ENCODE data around the gene ARVCF. TPM values are rescaled to one million over a fixed set of nuclear protein-coding genes. Genes with fewer than 3 reads are reported as not detected.

ARVCF gene
- total and polyA plus RNA-seq, 9 of the 15 experiments (the other 6 are each of a cell fraction or from before 2014, with no cell fraction given): 0.03 to 97.4 (median 15.6) TPM

- TF ChIP-seq ID3 (CRISPR knock-in tag; IDR thresholded peaks at IDR 0.05) (no peak), ID3 (tag; IDR thresholded peaks at IDR 0.05) (peak; percentile 26; the same call in 1 of the 2 replicates), AFF4 (CRISPR knock-in tag; IDR thresholded peaks at IDR 0.05) (no peak), ZNF75A (CRISPR knock-in tag; IDR thresholded peaks at IDR 0.05) (no peak), ZBED1 (IDR thresholded peaks at IDR 0.05) (no peak), PRPF4 (IDR thresholded peaks at IDR 0.05; ENCODE audit: insufficient read depth, low read depth, low read length, poor library complexity, severe bottlenecking) (no peak), CREM (IDR thresholded peaks at IDR 0.05; ENCODE audit: low read depth) (0 out of 2 replicates have a peak, but pooled peaks have one; percentile 47), E2F5 (CRISPR knock-in tag; IDR thresholded peaks at IDR 0.05) (no peak), ZNF175 (CRISPR knock-in tag; IDR thresholded peaks at IDR 0.05; ENCODE audit: low read depth) (no peak), ATF3 (IDR thresholded peaks at IDR 0.05) (peak; percentile 32; the same call in 1 of the 2 replicates), ATF3 (CRISPR knock-in tag; conservative IDR thresholded peaks at IDR 0.05) (0 out of 2 replicates have a peak, but pooled peaks have one; percentile 23), PML (IDR thresholded peaks at IDR 0.05; ENCODE audit: low read length) (no peak), ARID3B (CRISPR knock-in tag; IDR thresholded peaks at IDR 0.05; ENCODE audit: borderline replicate concordance) (no peak), GTF2A2 (tag; IDR thresholded peaks at IDR 0.05) (no peak), KAT2B (IDR thresholded peaks at IDR 0.05; ENCODE audit: low read depth, low read length) (no peak)
These were observed 43.7 kb downstream of the ARVCF start (continued) for GRCh38 chr22:19972652-19973550.

Data from K562 (cell line).